Vagina (tissue), 2 donors: ENCODE measurements around the gene PPDPF.

ENCODE experiments used
- POLR2A ChIP-seq, 2 donors: fragments of 450-650 bp; IDR thresholded peaks; one replicate each; pipeline ENCODE4 v1.6.1; 2017; ENCODE audit warnings: antibody characterized with exemption in 2 of 2, mild to moderate bottlenecking in 2 of 2, moderate library complexity in 2 of 2
- TF ChIP-seq, protein P1 (sequence below), 3 experiments: fragments of 450-650 bp in 2 of 3; fragments of 200-600 bp in 1 of 3; sonication (generic) in 1 of 3; IDR thresholded peaks; one replicate each; pipeline ENCODE4 v1.5.1; 2017 to 2019; ENCODE audit warnings: antibody characterized with exemption in 3 of 3, mild to moderate bottlenecking in 2 of 3, moderate library complexity in 2 of 3

DNA sequence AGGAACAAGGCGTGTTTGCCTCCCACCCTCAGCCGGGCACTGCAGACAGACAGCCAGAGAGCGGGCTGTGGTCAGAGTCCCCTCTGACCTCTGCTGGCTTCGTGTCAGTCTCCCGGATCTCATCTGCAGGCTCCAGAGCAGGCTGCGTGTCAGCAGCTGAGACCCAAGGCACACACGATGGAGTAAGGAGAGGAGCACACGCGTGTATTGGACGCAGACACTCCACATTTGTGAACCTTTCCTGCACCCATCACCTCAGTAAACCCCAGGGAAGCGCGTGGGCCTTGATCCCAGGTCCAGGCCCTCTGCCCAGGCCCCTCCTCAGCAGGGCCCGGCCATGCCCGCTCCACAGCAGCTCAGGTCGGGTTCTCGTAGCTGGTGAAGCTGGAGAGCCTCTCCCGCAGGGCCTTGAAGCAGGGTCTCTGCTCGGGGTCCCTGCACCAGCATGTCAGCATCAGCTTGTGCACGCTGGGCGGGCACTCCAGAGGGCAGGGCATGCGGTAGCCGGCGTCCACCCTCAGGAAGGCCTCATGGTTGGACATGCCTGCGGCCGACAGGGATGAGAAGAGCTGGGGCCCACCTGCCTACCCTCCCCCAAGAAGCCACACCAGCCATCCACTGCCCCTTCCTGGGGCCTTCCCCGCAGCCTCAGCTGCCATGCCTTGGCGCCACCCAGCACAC is 8.8 kb downstream of the PPDPF start:
- no peak for TF ChIP-seq POLR2A (IDR thresholded peaks at IDR 0.05)
- TF ChIP-seq, protein P1, sequence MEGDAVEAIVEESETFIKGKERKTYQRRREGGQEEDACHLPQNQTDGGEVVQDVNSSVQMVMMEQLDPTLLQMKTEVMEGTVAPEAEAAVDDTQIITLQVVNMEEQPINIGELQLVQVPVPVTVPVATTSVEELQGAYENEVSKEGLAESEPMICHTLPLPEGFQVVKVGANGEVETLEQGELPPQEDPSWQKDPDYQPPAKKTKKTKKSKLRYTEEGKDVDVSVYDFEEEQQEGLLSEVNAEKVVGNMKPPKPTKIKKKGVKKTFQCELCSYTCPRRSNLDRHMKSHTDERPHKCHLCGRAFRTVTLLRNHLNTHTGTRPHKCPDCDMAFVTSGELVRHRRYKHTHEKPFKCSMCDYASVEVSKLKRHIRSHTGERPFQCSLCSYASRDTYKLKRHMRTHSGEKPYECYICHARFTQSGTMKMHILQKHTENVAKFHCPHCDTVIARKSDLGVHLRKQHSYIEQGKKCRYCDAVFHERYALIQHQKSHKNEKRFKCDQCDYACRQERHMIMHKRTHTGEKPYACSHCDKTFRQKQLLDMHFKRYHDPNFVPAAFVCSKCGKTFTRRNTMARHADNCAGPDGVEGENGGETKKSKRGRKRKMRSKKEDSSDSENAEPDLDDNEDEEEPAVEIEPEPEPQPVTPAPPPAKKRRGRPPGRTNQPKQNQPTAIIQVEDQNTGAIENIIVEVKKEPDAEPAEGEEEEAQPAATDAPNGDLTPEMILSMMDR (IDR thresholded peaks at IDR 0.05), result no peak
